ENCODE results near the gene PDE6A. TPM values are rescaled to one million over a fixed set of nuclear protein-coding genes. Genes with fewer than 3 reads are reported as not detected.

Gene PDE6A
- total and polyA plus RNA-seq, 9 of the 15 experiments (the other 6 are each of a cell fraction or from before 2014, with no cell fraction given): 0.01 to 0.04 (median 0.01) TPM; not detected in 6

DNA sequence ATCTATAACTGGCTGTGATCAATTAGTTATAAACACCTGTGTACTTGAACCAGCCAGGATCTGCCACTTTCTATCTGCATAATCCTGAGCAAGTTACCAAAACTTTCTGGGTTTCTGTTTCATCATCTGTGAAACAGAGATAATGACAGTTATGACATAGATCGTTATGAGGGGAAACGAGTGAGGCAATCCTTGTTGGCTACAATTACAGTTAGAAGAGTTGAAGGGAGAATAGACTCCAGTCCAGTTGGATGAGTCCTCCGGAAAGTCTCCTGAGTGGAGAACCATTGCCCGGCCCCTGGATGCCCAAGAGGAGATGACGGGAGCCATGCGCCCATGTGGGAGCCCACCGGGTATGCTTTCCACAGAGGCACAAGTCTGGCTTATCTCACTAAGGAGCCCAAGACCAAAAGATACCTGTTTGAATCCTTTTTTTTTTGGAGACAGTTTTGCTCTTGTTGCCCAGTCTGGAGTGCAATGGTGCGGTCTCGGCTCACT is 4.5 kb downstream of the PDE6A start (continued):
- TF ChIP-seq ELK1 (CRISPR knock-in tag; IDR thresholded peaks at IDR 0.05): no peak
- TF ChIP-seq SAFB2 (IDR thresholded peaks at IDR 0.05; ENCODE audit: borderline replicate concordance, low read depth, low read length, severe bottlenecking): no peak
- TF ChIP-seq LARP7 (IDR thresholded peaks at IDR 0.05): no peak
- no peak for TF ChIP-seq TAF15 (IDR thresholded peaks at IDR 0.05; ENCODE audit: low read depth, low read length)
- no peak for TF ChIP-seq PRPF4 (IDR thresholded peaks at IDR 0.05; ENCODE audit: insufficient read depth, low read depth, low read length, poor library complexity, severe bottlenecking)
- TF ChIP-seq PHB2 (IDR thresholded peaks at IDR 0.05; ENCODE audit: low read depth): no peak
- TF ChIP-seq PTBP1 (IDR thresholded peaks at IDR 0.05; ENCODE audit: low read depth, low read length): no peak
- TF ChIP-seq MAX (CRISPR knock-in tag; IDR thresholded peaks at IDR 0.05): no peak
- peak; percentile 77 for TF ChIP-seq SOX6 (IDR thresholded peaks at IDR 0.05)
- TF ChIP-seq ZC3H8 (IDR thresholded peaks at IDR 0.05): no peak
- TF ChIP-seq, protein P1, sequence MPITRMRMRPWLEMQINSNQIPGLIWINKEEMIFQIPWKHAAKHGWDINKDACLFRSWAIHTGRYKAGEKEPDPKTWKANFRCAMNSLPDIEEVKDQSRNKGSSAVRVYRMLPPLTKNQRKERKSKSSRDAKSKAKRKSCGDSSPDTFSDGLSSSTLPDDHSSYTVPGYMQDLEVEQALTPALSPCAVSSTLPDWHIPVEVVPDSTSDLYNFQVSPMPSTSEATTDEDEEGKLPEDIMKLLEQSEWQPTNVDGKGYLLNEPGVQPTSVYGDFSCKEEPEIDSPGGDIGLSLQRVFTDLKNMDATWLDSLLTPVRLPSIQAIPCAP (CRISPR knock-in tag; IDR thresholded peaks at IDR 0.05; ENCODE audit: borderline replicate concordance): no peak
- TF ChIP-seq, protein P2, sequence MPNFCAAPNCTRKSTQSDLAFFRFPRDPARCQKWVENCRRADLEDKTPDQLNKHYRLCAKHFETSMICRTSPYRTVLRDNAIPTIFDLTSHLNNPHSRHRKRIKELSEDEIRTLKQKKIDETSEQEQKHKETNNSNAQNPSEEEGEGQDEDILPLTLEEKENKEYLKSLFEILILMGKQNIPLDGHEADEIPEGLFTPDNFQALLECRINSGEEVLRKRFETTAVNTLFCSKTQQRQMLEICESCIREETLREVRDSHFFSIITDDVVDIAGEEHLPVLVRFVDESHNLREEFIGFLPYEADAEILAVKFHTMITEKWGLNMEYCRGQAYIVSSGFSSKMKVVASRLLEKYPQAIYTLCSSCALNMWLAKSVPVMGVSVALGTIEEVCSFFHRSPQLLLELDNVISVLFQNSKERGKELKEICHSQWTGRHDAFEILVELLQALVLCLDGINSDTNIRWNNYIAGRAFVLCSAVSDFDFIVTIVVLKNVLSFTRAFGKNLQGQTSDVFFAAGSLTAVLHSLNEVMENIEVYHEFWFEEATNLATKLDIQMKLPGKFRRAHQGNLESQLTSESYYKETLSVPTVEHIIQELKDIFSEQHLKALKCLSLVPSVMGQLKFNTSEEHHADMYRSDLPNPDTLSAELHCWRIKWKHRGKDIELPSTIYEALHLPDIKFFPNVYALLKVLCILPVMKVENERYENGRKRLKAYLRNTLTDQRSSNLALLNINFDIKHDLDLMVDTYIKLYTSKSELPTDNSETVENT (CRISPR knock-in tag; IDR thresholded peaks at IDR 0.05): no peak
- no peak for TF ChIP-seq ZBTB8A (IDR thresholded peaks at IDR 0.05; ENCODE audit: partially characterized antibody)
- TF ChIP-seq TARDBP (IDR thresholded peaks at IDR 0.05): no peak
- TF ChIP-seq ZNF280A (IDR thresholded peaks at IDR 0.05; ENCODE audit: low read depth, partially characterized antibody): no peak
- no peak for TF ChIP-seq ARHGAP35 (IDR thresholded peaks at IDR 0.05; ENCODE audit: partially characterized antibody)
- no peak for TF ChIP-seq PREB (CRISPR knock-in tag; IDR thresholded peaks at IDR 0.05)
- no peak for TF ChIP-seq POLR2A (conservative IDR thresholded peaks at IDR 0.05)
- no peak for TF ChIP-seq KLF13 (tag; IDR thresholded peaks at IDR 0.05; ENCODE audit: borderline replicate concordance, low read depth)
- TF ChIP-seq ZNF347 (CRISPR knock-in tag; IDR thresholded peaks at IDR 0.05; ENCODE audit: low read depth): no peak
- peak in 1 of 3 experiments; percentile 38 for TF ChIP-seq YY1 (IDR thresholded peaks at IDR 0.05; ENCODE audit: borderline replicate concordance in 1 of 3, control insufficient read depth in 1 of 3, extremely low read depth in 1 of 3, insufficient read depth in 3 of 3, insufficient read length in 1 of 3, insufficient replicate concordance in 2 of 3, low read depth in 1 of 3, low read length in 2 of 3)
- TF ChIP-seq RBM25 (IDR thresholded peaks at IDR 0.05; ENCODE audit: low read depth, low read length, severe bottlenecking): no peak
